Testis (tissue), 3 donors: Measurements from ENCODE around the gene PRPF6. TPM values are rescaled to one million over a fixed set of nuclear protein-coding genes. Genes with fewer than 3 reads are reported as not detected.
A peak's percentile ranks its signal among the peaks of the same experiment; 100 is the strongest.

Source experiments
- DNase-seq: peaks from one replicate; pipeline ENCODE4 v3.0.0-alpha.2; 2019
- H3K27ac ChIP-seq, 2 donors: fragments of 200-600 bp; sonication (generic); one replicate each; pipeline ENCODE4 v1.5.1; 2019
- H3K27me3 ChIP-seq: fragments of 200-600 bp; sonication (generic); one replicate; pipeline ENCODE4 v1.5.1; 2019
- H3K36me3 ChIP-seq: fragments of 200-600 bp; sonication (generic); one replicate; pipeline ENCODE4 v1.5.1; 2017; ENCODE audit warnings: low read depth; ENCODE audit errors: missing control alignments
- H3K4me1 ChIP-seq: fragments of 200-600 bp; sonication (generic); one replicate; pipeline ENCODE4 v1.5.1; 2019
- H3K4me3 ChIP-seq, 2 donors: fragments of 200-600 bp; sonication (generic); one replicate each; pipeline ENCODE4 v1.5.1; 2017 to 2019
- H3K9me3 ChIP-seq: fragments of 200-600 bp; sonication (generic); one replicate; pipeline ENCODE4 v1.5.1; 2017
- CTCF ChIP-seq, 3 experiments: fragments of 450-650 bp in 2 of 3; fragments of 200-600 bp in 1 of 3; sonication (generic) in 1 of 3; IDR thresholded peaks; one replicate each; pipeline ENCODE4 v1.5.1; 2016 to 2019; ENCODE audit warnings: antibody characterized with exemption in 3 of 3, mild to moderate bottlenecking in 2 of 3, moderate library complexity in 1 of 3
- POLR2A ChIP-seq: fragments of 450-650 bp; IDR thresholded peaks from one replicate; pipeline ENCODE4 v1.6.1; 2017; ENCODE audit warnings: antibody characterized with exemption, mild to moderate bottlenecking, moderate library complexity
- WGBS, 2 donors: methylation state at CpG; one replicate each; pipeline ENCODE4 v1.1.5; 2018; 5-methylcytosine and 5-hydroxymethylcytosine counted together
- intact Hi-C: fragments of 100-400 bp; cut with DNase I; formaldehyde crosslinking; loops from one replicate; pipeline ENCODE4 v1.15.1; 2023; ENCODE audit warnings: low total_unique reads
- polyA plus RNA-seq: library from polyadenylated mRNA; stranded (reverse); fragments of 350-450 nt; fragmentation: Illumina TruSeq; extraction: RNeasy Lipid Tissue Mini Kit (QIAGEN cat#74804); gene quantifications from one replicate; pipeline ENCODE4 v1.2.3, GENCODE V29; 2014; ENCODE audit warnings: low read depth, low replicate concordance; ENCODE audit not compliant: insufficient read depth
- total RNA-seq, 2 donors: library from RNA; depleted of rRNA; stranded (reverse); fragments of >200 nt; gene quantifications; one replicate each; pipeline ENCODE4 v1.2.3, GENCODE V29; 2016

The PRPF6 gene
- total and polyA plus RNA-seq, 3 donors from 2014 or later: 106 to 114 (median 107) TPM

GRCh38 chr20:63940071-63940471 lies 40.9 kb upstream of the PRPF6 start:
- Histone ChIP-seq H3K36me3 (no peaks in the 10 kb centered on the region), H3K4me3 (no peak overlapping the region), H3K27ac (no peak overlapping the region), H3K27me3 (no peaks in the 10 kb centered on the region), H3K4me1 (peaks cover 6% of the 10 kb centered on the region), H3K9me3 (no peaks in the 10 kb centered on the region)
- no peak for DNase-seq
- intact Hi-C loops: no loop called here
- TF ChIP-seq CTCF (IDR thresholded peaks at IDR 0.05) (no peak), POLR2A (no peak)
- 71 to 100% methylated on average over 4 to 23 of the region's 23 CpGs for WGBS, 2 donors

- TF ChIP-seq POLR2A: no peak
- H3K4me3 ChIP-seq: no peak overlapping the region
- H3K27me3 ChIP-seq: no peaks in the 10 kb centered on the region
- 77 to 78% methylated on average over 25 to 58 of the region's 58 CpGs for WGBS, 2 donors
- H3K4me1 ChIP-seq: peaks cover 6% of the 10 kb centered on the region
- no peak overlapping the region for H3K27ac ChIP-seq
- no peaks in the 10 kb centered on the region for H3K36me3 ChIP-seq
- intact Hi-C loops: no loop called here
- H3K9me3 ChIP-seq: no peaks in the 10 kb centered on the region
- DNase-seq: no peak
Observed at GRCh38 chr20:63940472-63941266, 40.3 kb upstream of the PRPF6 start.

GRCh38 chr20:63941282-63942081 lies 39.5 kb upstream of the PRPF6 start:
- H3K4me1 ChIP-seq: peaks cover 6% of the 10 kb centered on the region
- TF ChIP-seq CTCF (IDR thresholded peaks at IDR 0.05) (no peak), POLR2A (no peak)
- WGBS, 2 donors: 48 to 61% methylated on average over 33 to 37 of the region's 39 CpGs
- intact Hi-C loops: no loop called here
- peak overlapping the region in 1 of 2 donors; percentile 15 for H3K27ac ChIP-seq
- DNase-seq: no peak
- no peaks in the 10 kb centered on the region for H3K27me3 ChIP-seq
- no peaks in the 10 kb centered on the region for H3K9me3 ChIP-seq
- H3K4me3 ChIP-seq: no peak overlapping the region
- no peaks in the 10 kb centered on the region for H3K36me3 ChIP-seq

GRCh38 chr20:63942250-63942951 lies 38.5 kb upstream of the PRPF6 start:
- intact Hi-C loops: no loop called here
- H3K36me3 ChIP-seq: no peaks in the 10 kb centered on the region

More at GRCh38 chr20:63942250-63942951, 38.5 kb upstream of the PRPF6 start:
- no peak for TF ChIP-seq CTCF (IDR thresholded peaks at IDR 0.05)
- no peak for TF ChIP-seq POLR2A
- Histone ChIP-seq H3K4me1 (peaks cover 10% of the 10 kb centered on the region), H3K4me3 (no peak overlapping the region), H3K9me3 (no peaks in the 10 kb centered on the region), H3K27me3 (no peaks in the 10 kb centered on the region), H3K27ac (peak overlapping the region; percentile 22 to 55)
- peak; percentile 63 for DNase-seq
- WGBS, 2 donors: 40 to 54% methylated on average over 28 to 29 of the region's 30 CpGs
